EL (cell line): Measurements from ENCODE around the gene HLX.

ENCODE experiments used
- DNase-seq: peaks from one replicate; pipeline ENCODE4 v3.0.0-alpha.2; 2016

The HLX gene

DNA sequence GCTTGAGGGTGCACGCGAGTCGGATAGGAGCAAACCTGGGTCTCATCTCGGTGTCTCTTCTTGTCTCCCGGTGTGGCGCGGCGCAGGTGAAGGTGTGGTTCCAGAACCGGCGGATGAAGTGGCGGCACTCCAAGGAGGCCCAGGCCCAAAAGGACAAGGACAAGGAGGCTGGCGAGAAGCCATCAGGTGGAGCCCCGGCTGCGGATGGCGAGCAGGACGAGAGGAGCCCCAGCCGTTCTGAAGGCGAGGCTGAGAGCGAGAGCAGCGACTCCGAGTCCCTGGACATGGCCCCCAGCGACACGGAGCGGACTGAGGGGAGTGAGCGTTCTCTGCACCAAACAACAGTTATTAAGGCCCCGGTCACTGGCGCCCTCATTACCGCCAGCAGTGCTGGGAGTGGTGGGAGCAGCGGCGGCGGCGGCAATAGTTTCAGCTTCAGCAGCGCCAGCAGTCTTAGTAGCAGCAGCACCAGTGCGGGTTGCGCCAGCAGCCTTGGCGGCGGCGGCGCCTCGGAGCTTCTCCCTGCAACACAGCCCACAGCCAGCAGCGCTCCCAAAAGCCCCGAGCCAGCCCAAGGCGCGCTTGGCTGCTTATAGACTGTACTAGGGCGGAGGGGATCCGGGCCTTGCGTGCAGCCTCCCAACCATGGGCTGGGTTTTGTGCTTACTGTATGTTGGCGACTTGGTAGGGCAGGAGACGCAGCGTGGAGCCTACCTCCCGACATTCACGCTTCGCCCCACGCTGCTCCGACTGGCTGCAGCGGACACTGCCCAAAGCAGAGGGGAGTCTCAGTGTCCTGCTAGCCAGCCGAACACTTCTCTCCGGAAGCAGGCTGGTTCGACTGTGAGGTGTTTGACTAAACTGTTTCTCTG, 5.1 kb downstream of the HLX start:
- DNase-seq: no peak

DNA sequence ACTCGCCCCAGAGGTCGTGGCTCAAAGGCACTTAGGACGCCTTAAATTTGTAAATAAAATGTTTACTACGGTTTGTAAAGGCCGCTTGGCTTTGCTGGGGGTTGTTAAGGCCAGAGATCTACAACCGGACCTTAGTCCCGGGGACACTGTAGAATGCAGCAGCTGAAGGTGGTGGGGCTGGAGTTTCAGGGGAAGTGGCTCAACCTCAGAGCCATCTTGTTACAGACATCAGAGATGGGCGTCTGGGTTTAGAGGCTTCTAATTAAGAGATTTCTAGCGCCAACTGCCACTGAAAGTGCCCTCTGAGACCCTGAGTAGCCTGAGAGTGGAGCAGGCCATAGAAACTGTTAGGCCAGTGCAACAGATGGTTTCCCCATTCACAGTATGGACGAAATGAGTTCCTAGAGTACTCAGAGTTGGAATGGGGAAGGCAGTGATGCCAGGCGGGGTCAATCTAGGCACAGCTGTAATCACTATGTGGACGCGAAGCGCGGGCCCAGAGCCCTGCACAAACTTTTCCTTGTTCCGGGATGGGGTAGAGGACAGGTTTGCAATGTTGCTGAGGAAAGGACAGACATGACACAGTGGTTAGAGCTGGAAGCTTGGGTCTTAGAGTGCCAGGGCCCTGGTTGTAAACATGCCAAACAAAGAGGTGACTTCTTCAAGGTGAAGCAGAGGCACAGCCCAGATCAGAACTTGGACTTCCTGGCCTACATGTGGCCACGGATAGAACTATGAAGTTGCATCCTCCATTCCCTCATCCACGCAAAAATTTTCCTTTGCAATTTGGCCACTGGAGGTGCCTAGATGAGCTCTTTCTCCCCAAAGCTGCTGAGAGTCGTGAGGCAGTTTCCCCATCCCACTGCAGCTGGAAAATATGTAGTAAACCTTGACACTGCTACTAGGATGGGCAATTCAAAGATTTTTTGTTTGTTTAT, 6.0 kb downstream of the HLX start:
- DNase-seq: no peak

DNA sequence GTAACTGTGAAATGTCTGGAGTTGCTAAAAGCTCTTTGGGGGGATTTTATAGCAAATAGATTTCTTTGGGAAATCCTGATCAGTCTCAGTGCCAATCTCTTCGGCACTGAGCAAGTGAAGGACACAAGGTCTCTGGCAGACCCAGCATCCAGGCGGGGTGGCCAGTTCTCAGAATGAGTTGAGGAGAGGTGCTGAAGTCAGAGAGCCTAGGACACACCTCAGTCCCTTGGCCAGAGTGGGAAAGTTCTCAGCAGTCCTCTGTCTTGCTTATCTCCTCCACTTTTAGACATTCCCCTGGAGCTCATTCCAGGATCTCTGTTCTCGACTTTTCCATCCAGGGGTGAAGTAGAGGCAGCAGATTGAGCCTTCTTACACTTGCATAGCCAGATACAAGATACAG, 6.7 kb downstream of the HLX start:
- no peak for DNase-seq

DNA sequence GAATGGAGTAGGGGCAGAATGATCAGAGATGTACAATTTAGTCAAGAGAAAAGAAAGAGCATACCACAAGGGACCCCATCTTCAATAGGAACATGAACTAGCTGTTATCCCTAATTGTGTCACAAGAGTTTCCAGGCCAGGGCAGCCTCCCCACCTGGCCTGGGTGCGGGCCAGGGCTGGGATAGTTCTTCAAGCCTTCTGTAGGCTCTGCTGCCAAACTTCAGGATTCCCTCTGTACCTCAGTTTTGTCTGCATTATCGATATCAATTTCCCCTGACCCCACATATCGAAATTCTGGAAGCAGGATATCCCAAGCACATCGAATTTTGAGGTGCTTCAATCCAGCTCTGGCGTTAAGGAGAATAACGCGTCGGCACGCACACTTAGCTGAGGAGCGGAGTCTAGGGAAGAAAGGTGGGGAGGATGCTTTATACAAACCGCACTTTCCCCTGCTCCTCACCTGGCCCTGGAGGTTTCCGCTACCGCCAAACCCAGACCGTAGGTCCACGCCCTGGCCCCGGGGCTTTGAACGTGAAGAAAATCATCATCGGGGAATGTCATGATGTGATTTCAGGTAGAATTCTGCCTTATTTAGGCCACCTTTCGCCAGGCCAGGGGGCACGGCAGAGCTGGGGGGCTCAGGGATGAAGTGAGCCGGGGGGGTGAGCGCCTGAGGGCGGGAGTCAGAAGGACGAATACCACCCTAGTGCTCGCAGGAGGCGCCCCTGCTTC, 7.4 kb downstream of the HLX start:
- DNase-seq: no peak

DNA sequence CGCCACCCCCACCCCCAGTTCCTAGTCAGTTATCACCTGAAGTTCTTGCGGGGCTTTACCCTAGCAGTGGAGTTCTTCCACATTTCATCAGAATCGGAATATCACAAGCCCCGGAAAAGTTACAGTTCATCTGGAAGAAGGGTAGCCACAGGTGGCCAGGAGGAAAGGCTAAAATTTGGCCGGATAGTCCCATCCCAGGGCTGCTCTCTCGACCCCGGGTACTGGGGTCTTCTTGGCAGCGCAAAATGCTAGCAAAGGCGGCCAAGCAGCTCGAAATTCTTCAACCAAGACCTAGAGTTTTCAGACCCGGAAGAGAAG, 7.9 kb downstream of the HLX start:
- DNase-seq: no peak

DNA sequence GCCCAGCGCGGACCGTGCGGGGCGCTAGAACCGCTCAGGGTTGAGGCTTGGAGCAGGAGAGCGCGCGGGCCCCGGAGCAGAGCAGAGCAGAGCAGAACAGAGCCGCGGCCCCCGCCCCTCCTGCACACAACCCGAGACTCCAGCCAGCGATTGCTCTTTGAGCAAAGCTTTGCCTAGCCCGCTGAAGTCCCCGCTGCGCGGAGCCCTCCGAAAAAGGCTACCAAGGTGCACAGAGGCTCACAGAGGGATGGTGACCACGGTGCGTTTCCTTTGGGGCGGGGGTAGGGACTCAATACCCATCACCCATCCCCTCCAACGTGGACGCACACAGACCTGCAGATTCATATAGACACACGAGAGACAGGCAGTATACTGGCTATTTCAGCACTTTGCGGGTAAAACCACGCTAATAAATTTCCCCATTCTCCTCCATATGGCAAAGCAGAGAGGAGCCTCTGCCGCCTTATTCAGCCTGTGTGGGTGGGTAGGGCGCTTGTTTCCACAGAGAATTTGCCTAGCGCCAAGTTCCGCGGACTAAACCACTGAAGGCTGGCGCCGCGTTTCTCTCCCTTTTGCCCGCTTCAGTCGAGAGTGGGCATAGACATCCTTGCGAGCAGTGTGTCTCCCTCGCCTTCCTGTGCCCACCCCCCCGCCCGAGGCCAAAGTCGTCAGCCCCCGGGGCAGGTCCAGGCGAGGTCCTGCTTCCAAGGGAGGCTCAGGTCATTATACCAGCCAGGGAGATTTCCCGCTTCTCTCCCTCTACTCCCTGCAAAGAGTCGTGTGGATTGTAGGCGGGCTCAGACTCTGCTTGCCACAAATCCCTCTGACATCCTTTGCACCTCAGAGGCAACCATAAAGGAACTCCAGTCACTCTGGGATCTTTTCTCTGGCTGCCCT, 8.5 kb downstream of the HLX start:
- DNase-seq: peak; percentile 13

DNA sequence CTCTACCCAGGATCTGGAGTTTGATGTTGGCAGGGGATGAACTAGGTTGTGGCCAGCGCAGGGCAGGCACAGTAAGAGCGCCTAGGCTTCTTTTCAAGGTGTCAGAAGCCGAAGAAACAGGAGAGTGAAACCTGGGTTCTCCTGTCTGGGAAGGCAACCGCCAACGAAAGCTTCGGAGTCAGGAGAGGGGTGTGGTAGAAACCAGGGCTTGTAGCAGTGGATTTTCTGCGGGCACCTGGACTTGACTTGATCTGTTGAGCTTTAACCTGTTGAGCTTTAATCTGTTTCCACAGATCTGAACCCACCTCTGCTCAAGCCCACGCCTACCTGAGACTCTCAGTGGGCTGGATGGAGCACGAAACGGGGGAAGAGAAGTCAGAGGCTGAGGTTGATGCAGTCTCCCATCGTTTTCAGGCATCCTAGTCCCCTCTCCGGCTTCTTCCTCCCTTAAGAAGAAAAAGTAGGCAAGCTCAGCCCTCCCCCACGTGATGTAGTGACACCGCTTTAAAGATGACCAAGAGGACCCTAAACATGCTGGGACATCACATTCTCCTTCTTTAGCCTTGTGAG, 9.3 kb downstream of the HLX start:
- DNase-seq: no peak

DNA sequence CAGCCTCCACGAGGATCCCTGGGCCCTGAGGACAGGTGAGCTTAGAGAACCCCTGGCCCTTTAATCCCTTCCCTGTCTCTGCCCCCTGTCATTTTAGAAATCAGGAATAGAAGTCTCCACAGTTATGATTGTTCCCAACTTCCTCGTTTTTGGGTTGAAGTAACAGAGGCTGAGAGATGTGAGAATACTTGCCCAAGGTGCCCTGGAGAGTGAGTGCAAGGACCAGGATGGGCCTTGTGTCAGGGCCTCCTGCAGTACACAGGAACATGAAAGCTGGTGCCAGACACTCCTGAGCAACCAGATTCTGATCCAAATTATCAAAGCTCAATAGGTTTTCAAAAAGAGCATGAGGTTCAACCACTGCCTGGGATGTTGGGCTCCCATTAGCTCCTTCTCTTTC, 10.1 kb downstream of the HLX start:
- DNase-seq: no peak

DNA sequence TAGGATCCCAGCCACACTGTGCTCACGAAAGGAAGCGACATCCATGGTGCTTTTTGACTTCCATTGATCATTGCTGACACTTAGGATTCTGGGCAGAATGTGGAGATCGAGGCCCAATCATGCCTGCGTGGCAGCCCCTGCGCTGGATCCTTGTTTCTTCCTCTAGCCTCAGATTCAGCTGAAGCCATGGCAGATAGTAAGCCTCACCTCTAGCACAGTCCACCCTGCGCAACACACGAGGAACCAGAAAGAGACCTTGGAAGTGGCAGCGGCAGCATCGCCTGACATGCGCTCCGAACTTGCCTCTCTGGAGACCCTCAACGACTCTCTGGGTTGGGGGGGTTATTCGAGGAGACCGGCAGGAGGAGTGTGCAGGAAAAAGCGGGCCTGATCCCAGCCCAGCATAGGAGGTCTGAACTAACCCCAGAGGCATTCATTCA, 10.6 kb downstream of the HLX start:
- DNase-seq: no peak

DNA sequence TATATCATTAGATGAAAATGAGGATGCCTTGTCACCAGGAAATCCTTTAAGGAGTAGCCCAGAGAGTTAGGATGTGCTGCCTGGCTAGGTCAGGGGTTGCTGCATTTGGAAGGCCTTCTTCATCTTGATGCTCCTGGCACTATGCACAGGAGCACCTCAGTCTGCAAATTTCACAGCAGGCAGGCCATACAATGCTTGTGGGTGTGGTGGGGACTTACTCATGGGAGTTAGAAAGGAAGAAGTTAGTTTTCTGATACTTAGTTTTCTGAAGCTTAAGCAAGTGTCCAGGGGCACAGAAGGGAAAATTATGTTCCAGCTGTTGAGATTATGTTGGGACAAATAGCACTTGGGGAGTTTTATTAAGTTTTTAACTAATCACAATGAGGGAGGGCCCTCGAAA, 11.4 kb downstream of the HLX start:
- DNase-seq: no peak

DNA sequence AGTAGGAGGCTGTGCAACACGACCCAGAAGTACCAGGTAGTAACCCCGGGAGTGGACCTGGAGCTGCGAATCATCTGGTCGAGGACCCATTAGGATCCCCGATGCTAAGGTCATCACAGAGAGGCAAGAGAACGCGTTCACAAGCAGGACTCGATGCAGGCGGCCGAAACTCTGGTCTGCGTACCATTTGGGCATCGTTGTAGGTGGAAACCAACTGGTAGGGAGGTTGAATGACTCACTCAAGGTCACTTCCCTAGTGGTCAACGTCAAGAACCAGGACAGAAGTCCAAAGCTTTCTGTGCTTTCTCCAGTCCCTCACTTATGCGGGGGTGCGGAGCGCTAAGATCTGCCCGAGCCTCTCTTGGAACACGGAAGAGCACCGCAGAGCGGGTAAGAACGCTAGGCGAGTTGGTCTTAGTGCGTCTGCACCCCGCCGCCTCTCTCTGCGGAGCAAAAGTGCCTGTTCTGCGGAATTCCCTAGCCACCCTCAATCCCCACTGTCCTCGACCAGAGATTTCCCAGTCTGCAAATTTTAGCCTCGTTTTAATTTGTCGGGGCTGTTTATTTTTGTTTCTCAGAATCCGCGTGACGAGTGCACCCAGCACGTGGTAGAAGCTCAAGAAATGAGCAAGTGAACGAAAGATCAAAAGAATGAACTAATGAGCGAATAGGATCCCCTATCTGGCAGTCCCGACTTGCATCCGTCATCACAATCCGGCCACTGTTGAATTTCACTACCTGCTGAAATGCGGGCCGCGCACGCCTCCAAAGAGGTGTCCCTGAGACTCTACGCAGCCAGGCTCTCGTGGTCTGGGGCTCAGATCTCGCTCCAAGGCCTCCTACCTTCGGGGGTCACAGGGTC, 12.2 kb downstream of the HLX start:
- no peak for DNase-seq

DNA sequence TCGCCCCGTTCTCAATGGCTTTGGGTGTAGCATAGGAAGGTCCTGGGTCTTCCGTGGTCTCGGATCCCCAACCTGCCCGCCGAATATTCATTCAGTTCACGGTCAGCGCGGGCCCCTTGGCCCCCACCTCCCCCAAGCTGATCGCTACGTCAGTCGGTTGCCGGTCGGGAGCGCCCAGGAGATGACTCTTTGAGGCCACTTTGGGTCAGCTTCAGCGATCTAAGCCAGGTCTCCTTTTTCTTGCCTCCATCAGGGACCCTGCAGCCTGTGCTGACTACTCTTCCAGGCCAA, 12.8 kb downstream of the HLX start:
- DNase-seq: no peak

DNA sequence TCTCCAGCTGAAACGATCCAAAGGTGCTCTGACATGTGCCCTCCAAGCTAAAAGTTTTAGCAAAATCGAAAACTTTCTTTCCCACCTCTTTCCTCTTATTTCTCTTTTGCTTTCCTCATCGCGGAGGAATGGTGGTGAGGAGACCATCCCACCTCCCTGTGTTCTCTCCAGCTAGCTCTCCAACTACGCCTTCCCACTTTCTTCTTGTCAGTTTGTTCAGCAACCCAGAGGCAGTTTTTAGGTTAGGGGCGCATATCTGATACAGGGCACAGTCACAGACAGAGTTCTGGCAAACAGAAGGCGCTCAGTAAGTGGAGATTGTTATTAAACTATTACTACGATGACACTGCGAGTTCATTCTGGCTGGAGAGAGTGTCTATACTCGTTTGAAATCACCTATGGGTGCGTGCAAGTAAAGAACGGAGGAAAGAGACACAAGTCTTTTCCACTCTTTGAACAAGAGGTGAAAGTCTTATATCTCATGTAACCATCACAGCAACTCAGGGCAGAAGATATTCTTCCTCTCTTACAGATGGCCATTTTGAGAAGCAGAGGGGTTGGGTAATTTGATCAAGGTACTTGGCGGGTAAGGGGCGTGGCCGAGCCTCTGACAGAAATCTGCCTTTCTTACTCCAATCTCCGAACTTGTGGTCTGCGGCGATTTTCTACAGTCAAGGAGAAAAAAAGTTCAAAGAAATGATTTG, 13.9 kb downstream of the HLX start:
- no peak for DNase-seq

DNA sequence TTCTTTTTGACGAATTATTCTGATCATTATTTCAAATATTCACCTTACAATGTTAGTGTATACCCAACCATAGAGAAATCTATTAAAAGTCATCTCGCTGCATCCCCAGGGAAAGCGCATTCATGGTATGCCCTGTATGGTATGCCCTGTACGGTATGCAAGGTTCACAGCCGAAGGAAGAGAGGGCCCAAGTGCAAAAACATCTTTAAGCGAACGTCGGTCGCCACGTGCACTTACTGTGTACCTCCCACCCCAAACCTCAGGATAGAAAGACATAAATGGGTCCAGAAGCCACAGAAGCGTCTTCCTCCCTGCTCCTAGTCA, 14.4 kb downstream of the HLX start:
- no peak for DNase-seq

DNA sequence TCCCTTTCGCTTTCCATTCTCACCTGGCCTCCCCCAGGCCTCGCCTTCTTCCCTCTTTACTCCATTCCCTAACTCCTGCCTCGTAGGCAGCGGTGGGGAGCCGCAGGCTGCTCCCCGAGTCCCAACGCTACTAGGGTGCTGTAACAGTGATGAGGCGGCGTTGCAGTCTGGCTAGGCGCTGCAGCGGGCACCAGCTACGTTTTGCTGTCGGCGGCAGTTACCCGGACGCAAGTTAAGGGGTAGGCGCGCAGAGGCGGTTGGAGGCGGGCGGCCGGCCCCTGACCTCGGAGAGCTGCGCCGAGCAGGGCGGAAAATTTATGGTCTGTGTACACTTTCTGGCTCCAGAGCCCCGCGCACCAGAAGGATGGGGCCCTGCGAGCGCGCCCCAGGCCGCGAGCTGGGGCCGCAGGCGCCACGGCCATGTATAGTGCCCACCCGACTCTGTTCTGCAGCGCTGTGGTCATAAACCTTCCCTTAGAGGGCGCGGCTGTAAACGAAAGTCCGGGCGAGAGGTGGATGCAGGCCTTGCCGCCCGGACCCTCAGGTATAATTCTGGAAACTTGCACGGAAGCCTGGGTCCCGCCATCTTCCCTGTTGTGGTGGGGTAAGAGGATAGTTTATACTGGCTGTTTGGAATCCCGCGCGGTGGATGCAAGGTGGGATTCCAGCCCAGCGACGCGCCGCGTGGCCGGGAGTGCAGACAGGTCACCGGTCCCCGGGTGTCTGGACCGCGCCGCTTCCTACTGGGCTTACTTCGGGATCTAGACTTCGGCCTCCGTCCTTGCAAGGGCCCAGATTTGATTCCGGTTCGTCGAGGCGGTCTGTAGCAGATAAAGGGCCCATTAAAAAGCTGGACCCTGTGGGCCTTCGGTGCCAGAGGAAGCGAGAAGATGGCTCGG, 15.0 kb downstream of the HLX start:
- DNase-seq: no peak

DNA sequence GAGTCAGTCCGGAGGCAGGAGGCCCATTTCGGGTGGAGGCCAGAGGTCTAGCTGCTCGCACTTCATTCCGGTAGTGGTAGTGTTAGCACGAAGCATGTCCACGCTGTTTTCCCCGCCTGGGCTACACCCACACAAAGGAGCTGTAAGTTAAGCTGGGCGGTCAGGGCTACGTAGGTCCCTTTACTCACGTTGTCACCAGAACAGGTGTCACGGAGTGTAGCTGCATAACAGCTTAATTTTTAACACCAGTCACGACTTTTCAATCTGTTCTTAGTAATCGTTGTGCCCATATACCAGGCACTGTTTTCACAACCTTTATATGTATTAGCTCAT, 15.6 kb downstream of the HLX start:
- DNase-seq: no peak

DNA sequence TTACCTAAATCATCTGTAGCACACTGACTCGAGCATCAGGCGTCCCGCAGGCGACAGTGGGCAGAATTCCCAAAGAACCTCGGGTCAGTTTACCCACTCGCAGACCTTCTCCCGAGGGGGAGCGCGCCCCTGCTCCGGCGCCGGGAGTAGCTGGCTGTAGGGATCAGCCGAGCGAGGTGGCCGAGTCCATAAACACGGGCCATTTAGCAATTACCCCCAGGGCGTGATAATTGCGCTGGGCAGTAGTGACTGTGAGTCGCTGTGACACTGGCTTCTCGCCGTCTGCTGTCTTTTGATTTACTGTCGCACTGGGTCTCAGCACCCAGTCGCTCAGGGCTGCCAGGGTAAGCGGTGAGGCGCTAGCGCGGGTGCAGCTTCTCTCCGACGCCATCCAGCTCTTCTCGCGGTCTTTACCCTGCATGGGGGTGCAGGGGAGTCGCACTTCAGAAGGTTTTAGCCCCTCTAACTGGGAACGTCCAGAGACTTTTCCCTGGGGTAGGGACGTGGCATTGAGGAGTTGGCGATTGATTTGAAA, 16.2 kb downstream of the HLX start:
- DNase-seq: no peak

DNA sequence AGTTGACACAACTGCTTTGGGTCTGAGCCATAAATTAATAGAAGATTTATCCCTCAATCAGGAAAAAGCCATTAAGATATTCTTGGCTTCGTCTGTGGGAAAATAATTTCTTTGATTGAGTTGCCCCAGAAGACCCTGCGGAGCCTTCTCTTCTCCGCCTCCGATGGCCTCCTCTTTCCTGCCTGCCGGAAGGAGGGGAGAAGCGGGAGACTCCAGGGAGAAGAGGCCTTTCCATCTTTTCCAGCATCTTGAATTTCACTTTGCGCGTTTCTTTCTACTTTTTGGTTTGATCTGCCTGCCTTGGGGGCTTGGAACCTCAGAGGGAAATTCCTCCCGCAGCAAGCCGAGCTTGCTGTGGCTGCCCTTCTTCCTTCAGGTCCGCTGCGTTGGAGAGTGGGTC, 16.8 kb downstream of the HLX start:
- no peak for DNase-seq

DNA sequence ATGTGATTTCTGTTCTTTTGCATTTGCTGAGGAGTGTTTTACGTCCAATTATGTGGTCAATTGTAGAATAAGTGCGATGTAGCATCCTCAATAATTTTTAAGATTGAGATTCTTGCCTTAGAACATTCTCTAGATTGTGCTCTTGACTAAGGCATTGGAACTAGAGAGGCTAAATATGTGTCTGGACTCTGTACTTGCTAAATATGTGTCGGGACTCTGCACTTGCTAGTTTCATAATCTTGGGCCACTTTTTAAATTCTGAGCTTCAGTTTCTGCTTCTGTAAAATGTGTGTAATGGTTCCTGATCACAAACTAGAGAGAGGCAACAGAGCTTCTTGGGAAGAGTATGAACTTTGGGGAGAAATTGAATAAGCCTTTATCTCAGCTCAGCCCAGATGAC, 21.6 kb downstream of the HLX start:
- DNase-seq: no peak

DNA sequence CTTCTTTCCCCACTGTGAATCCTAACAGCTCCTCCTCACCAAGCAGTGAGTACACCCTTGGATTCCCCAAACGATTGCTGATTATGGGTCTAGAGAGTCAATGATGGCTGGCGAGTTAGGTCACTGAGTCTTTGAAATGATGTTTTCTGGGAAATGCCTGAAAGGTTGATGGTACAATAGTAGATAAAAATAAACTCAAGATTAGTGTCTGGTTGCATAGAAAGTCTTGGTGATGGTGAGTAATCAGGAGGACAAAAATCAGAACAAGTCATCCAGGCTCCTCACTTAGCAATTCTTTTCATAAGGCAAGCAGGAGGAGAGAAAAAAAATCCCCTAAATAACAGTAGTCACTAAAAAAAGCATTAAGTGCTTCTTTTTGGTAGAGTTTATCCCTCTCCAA, 22.6 kb downstream of the HLX start:
- DNase-seq: no peak
